Spleen (tissue), 11 donors: ENCODE results near the gene CXCL16. TPM values are rescaled to one million over a fixed set of nuclear protein-coding genes. Genes with fewer than 3 reads are reported as not detected.

Experiments used
- DNase-seq: peaks from one replicate; pipeline ENCODE4 v3.0.0-alpha.2; 2020
- H3K27ac ChIP-seq, 8 donors: fragments of 200-600 bp; sonication (generic) in 7 of 8; 1 replicate in 4 of 8; 2 replicates in 4 of 8; pipeline versions ENCODE4 v1.5.0 to v1.8.0; 2016 to 2021; ENCODE audit warnings: inconsistent platforms in 4 of 8, mild to moderate bottlenecking in 4 of 8, moderate library complexity in 1 of 8
- H3K27me3 ChIP-seq, 7 donors: fragments of 200-600 bp; sonication (generic) in 6 of 7; replicated peaks in 1 of 7; 1 replicate in 4 of 7; 2 replicates in 3 of 7; pipeline versions ENCODE4 v1.5.0 to v1.8.0; 2016 to 2021; ENCODE audit warnings: inconsistent platforms in 3 of 7, mild to moderate bottlenecking in 1 of 7
- H3K36me3 ChIP-seq, 6 donors: fragments of 200-600 bp; sonication (generic) in 5 of 6; 1 replicate in 4 of 6; 2 replicates in 2 of 6; pipeline versions ENCODE4 v1.5.0 to v1.8.0; 2016 to 2021; ENCODE audit warnings: inconsistent platforms in 2 of 6
- H3K4me1 ChIP-seq, 6 donors: fragments of 200-600 bp; sonication (generic) in 5 of 6; 1 replicate in 3 of 6; 2 replicates in 3 of 6; pipeline versions ENCODE4 v1.5.0 to v1.8.0; 2016 to 2021; ENCODE audit warnings: inconsistent platforms in 3 of 6
- H3K4me3 ChIP-seq, 8 donors: fragments of 200-600 bp; sonication (generic) in 7 of 8; 1 replicate in 4 of 8; 2 replicates in 4 of 8; pipeline versions ENCODE4 v1.5.0 to v1.8.0; 2016 to 2021; ENCODE audit warnings: inconsistent platforms in 4 of 8, mild to moderate bottlenecking in 4 of 8, moderate library complexity in 2 of 8
- H3K9me3 ChIP-seq, 8 donors: fragments of 200-600 bp; sonication (generic) in 7 of 8; 1 replicate in 4 of 8; 2 replicates in 4 of 8; pipeline versions ENCODE4 v1.5.0 to v1.8.0; 2016 to 2021; ENCODE audit warnings: inconsistent platforms in 4 of 8
- POLR2A ChIP-seq, 3 donors: fragments of 450-650 bp; IDR thresholded peaks; one replicate each; pipeline ENCODE4 v1.5.1; 2017; ENCODE audit warnings: antibody characterized with exemption in 3 of 3, mild to moderate bottlenecking in 1 of 3
- POLR2AphosphoS5 ChIP-seq, 3 donors: sonication (generic); formaldehyde crosslinking; IDR thresholded peaks; one replicate each; pipeline ENCODE4 v1.5.1; 2017; ENCODE audit warnings: antibody characterized with exemption in 3 of 3
- WGBS, 5 donors: extraction: QIAGEN DNeasy Blood & Tissue Kit in 3 of 5; methylation state at CpG; one replicate each; pipeline versions ENCODE4 v1.1.5 to v1.1.7; 2013 to 2018; 5-methylcytosine and 5-hydroxymethylcytosine counted together
- intact Hi-C: fragments of 100-400 bp; cut with DNase I; formaldehyde crosslinking; loops from one replicate; pipeline ENCODE4 v1.15.0; 2023; ENCODE audit warnings: low total_unique reads
- polyA plus RNA-seq, 3 donors: library from polyadenylated mRNA; stranded (reverse); fragments of 200-250 nt; gene quantifications; one replicate each; pipeline ENCODE4 v1.2.1, GENCODE V29; 2013
- total RNA-seq, 7 donors: library from RNA; depleted of rRNA in 3 of 7; stranded (reverse); fragments of >200 nt in 3 of 7; fragmentation: NEBNext Ultra II Directional in 4 of 7; extraction: Animal tissue kit (Norgen Biotek cat#: 25700) in 4 of 7; gene quantifications; one replicate each; pipeline versions ENCODE4 v1.1.0 to v1.2.1, GENCODE V29; 2016 to 2021
- TF ChIP-seq, protein P1 (sequence below), 11 experiments: fragments of 200-600 bp in 7 of 11; fragments of 450-650 bp in 4 of 11; sonication (generic) in 4 of 11; IDR thresholded peaks in 8 of 11; conservative IDR thresholded peaks in 3 of 11; 1 replicate in 7 of 11; 2 replicates in 4 of 11; pipeline versions ENCODE4 v1.4.0 to v1.8.0; 2016 to 2021; ENCODE audit warnings: antibody characterized with exemption in 11 of 11, inconsistent platforms in 4 of 11, mild to moderate bottlenecking in 1 of 11
- donor health status: healthy with polysubstance abuse.
- donor health status: DM: no; HTN: no; CAD: no; lungs with moderate emphysema.
- donor health status: DM: no; HTN: no; CAD: no.
- donor health status: Bipolar disorder and iron deficiency.
- donor health status: healthy.
- donor health status: DM: no; HTN: no; CAD: no.
- donor health status: DM: yes; HTN: yes; CAD: no.

CXCL16 gene
- total and polyA plus RNA-seq, 10 donors: 11.5 to 104 (median 58.7) TPM

DNA sequence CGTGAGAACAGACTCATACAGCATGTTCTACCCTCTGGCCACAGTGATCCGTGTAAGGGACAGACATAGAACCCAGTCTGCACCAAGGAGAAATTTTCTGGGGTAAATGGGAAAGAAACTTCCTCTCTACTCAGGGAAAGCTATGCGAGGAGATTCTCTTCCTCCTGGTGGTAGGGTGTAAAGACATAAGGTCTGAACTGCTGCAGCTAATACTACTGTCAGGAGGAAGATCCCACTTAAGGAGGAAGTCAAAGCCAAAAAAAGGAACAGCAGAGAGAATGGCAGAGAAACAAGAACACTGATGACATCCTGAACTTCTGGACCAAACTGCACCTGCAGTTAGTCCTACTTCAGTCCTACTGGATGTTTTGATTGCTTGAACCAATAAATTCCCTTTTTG, 24.9 kb upstream of the CXCL16 start:
- Histone ChIP-seq H3K27ac (peak overlapping the region in 6 of 8 donors; percentile 69 to 87 (median 82)), H3K4me3 (peak overlapping the region in 1 of 8 donors; percentile 3), H3K36me3 (no peaks in the 10 kb centered on the region), H3K27me3 (peaks cover 0 to 5% (median 0%) of the 10 kb centered on the region in 7 donors), H3K9me3 (no peaks in the 10 kb centered on the region), H3K4me1 (peaks cover 0 to 28% (median 7%) of the 10 kb centered on the region in 6 donors)
- intact Hi-C loops: no loop called here
- TF ChIP-seq, protein P1, sequence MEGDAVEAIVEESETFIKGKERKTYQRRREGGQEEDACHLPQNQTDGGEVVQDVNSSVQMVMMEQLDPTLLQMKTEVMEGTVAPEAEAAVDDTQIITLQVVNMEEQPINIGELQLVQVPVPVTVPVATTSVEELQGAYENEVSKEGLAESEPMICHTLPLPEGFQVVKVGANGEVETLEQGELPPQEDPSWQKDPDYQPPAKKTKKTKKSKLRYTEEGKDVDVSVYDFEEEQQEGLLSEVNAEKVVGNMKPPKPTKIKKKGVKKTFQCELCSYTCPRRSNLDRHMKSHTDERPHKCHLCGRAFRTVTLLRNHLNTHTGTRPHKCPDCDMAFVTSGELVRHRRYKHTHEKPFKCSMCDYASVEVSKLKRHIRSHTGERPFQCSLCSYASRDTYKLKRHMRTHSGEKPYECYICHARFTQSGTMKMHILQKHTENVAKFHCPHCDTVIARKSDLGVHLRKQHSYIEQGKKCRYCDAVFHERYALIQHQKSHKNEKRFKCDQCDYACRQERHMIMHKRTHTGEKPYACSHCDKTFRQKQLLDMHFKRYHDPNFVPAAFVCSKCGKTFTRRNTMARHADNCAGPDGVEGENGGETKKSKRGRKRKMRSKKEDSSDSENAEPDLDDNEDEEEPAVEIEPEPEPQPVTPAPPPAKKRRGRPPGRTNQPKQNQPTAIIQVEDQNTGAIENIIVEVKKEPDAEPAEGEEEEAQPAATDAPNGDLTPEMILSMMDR (IDR thresholded peaks at IDR 0.05 in 8 of 11, conservative IDR thresholded peaks at IDR 0.05 in 3 of 11): peak in 2 of 11 experiments; percentile 19 to 40
- TF ChIP-seq POLR2A (IDR thresholded peaks at IDR 0.05) (no peak), POLR2AphosphoS5 (IDR thresholded peaks at IDR 0.05) (peak in 1 of 3 donors; percentile 53)
- no peak for DNase-seq
- WGBS, 5 donors: 36 to 47% (median 40%) methylated on average over 3 of the region's 3 CpGs

DNA sequence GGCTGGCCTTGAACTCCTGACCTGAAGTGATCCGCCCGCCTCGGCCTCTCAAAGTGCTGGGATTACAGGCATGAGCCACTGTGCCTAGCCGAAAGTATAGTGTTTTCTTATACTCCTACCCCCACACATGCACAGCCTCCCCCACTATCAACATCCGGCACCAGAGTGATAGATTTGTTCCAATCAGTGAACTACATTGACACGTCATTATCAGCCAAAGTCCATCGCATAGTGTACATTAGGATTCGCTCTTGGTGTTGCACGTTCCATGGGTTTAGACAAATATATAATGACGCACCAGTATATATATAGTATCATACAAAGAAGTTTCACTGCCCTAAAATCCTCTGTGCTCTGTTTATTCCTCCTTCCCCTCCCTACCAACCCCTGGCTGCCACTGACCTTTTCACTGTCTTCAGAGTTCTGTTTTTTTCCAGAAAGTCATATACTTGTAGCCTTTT, 20.1 kb upstream of the CXCL16 start:
- WGBS, 5 donors: 68 to 82% (median 73%) methylated on average over 9 to 10 of the region's 10 CpGs
- intact Hi-C loops: no loop called here
- no peak for DNase-seq
- H3K27me3 ChIP-seq: peaks cover 0 to 16% (median 0%) of the 10 kb centered on the region in 7 donors
- peak overlapping the region in 5 of 8 donors; percentile 34 to 66 (median 54) for H3K27ac ChIP-seq
- H3K9me3 ChIP-seq: no peaks in the 10 kb centered on the region
- TF ChIP-seq, protein P1 (IDR thresholded peaks at IDR 0.05 in 8 of 11, conservative IDR thresholded peaks at IDR 0.05 in 3 of 11): no peak
- peak in 1 of 3 donors; percentile 44 for TF ChIP-seq POLR2AphosphoS5 (IDR thresholded peaks at IDR 0.05)
- H3K4me3 ChIP-seq: no peak overlapping the region
- peaks cover 0 to 12% (median 5%) of the 10 kb centered on the region in 6 donors for H3K4me1 ChIP-seq
- no peaks in the 10 kb centered on the region for H3K36me3 ChIP-seq

DNA sequence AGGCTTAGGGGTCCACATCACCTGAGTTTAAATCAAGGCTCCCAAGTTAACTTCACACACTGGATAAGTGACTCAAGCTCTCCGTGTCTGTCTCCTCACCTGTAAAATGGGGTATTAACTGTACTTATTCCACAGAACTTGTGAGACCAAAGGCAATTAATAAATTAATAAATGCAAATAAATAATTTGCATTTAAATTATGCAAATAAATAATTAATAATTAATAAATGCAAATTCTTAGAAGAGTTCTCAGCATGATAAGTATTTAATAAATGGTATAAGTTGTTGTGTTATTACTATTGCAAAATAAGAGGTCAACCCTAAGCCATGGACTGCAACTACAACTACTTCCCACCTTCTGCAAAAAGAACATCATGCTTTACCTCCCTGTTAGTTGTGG, 13.7 kb upstream of the CXCL16 start:
- peaks cover under 1 to 7% (median 4%) of the 10 kb centered on the region in 6 donors for H3K4me1 ChIP-seq
- WGBS, 5 donors: 90 to 95% (median 91%) methylated on average over 1 of the region's 1 CpG

DNA sequence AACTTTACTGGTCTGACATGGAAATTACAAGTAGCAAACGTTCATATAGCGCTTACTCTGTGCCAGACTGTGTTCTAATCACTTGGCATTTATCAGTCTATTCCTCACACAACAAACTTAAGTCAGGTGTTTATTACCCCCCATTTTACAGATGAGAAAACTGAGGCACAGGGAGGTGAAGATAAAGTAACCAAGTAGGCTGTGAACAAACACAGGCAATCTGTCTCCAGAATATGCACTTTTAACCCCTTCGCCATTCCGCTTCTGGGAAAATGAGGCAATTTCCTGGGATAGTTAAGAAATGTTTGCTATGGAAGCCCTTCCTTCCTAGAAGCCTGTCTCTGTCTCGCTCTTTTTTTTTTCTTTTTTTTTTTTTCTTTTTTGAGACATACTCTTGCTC, 12.2 kb upstream of the CXCL16 start:
- TF ChIP-seq, protein P1 (IDR thresholded peaks at IDR 0.05 in 8 of 11, conservative IDR thresholded peaks at IDR 0.05 in 3 of 11): no peak
- TF ChIP-seq POLR2A (IDR thresholded peaks at IDR 0.05) (no peak), POLR2AphosphoS5 (IDR thresholded peaks at IDR 0.05) (no peak)
- peaks cover 9 to 22% (median 15%) of the 10 kb centered on the region in 6 donors for H3K4me1 ChIP-seq

More for the DNA sequence above, 13.7 kb upstream of the CXCL16 start:
- Histone ChIP-seq H3K9me3 (no peaks in the 10 kb centered on the region), H3K4me3 (no peak overlapping the region), H3K27me3 (peaks cover 0 to 45% (median 0%) of the 10 kb centered on the region in 7 donors), H3K27ac (no peak overlapping the region), H3K36me3 (no peaks in the 10 kb centered on the region)
- no peak for DNase-seq
- intact Hi-C loops: no loop called here
- no peak for TF ChIP-seq POLR2AphosphoS5 (IDR thresholded peaks at IDR 0.05)
- no peak for TF ChIP-seq POLR2A (IDR thresholded peaks at IDR 0.05)
- TF ChIP-seq, protein P1 (IDR thresholded peaks at IDR 0.05 in 8 of 11, conservative IDR thresholded peaks at IDR 0.05 in 3 of 11): no peak

More for the DNA sequence above, 12.2 kb upstream of the CXCL16 start:
- H3K27me3 ChIP-seq: peaks cover 0 to 50% (median 0%) of the 10 kb centered on the region in 7 donors
- intact Hi-C loops: no loop called here
- WGBS, 5 donors: 48 to 66% (median 54%) methylated on average over 5 of the region's 5 CpGs
- H3K4me3 ChIP-seq: no peak overlapping the region
- H3K9me3 ChIP-seq: no peaks in the 10 kb centered on the region
- DNase-seq: no peak
- H3K27ac ChIP-seq: no peak overlapping the region
- no peaks in the 10 kb centered on the region for H3K36me3 ChIP-seq
